HG03025 (cell line): Measurements from ENCODE around the gene MYBPHL.

Source experiments
- ATAC-seq: cut with Tn5 transposase; IDR thresholded peaks from one replicate; pipeline ENCODE4 v1.9.1; 2021; ENCODE audit warnings: mild to moderate bottlenecking, moderate library complexity; ENCODE audit not compliant: unreplicated experiment, low FRiP score

The MYBPHL gene

DNA sequence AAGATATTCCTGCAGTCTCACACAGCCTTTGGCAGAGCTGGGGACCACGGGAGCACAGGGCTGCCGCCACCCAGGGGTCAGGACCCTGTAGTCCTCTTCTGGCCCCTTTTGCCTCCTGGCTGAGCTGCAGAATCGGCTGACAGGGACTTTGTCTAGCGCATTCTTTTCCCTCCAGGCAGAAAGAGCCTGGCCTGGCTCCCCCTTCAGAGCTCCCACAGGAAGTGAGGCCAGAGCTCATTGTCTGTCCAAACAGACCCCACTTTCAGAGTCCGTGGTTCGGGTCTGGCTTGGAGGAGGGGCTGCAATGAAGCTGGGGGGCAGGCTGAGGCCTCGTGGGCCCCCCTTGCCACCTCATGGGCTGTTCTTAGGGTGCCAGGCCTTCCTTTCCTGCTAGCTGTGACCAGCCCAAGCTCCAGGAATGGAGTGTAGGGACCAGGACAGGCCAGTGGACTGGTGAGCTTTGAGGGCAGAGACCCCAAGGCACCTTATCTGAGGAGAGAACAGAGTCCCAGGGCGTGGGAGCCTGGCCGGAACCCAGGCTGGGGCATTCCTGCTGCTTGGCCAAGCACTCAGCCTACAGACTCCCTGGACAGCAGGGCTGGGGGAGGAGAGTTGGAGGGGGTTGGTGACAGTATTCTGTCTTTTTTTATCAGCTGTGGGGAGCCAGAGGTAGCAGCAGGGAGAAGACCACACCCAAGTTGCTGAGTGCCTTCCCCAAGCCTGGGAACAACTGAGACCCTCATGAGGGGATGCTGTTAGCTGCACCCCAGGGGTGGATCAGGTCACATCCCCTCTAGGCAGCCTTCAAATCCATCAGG, 52.8 kb downstream of the MYBPHL start:
- ATAC-seq, result no peak

DNA sequence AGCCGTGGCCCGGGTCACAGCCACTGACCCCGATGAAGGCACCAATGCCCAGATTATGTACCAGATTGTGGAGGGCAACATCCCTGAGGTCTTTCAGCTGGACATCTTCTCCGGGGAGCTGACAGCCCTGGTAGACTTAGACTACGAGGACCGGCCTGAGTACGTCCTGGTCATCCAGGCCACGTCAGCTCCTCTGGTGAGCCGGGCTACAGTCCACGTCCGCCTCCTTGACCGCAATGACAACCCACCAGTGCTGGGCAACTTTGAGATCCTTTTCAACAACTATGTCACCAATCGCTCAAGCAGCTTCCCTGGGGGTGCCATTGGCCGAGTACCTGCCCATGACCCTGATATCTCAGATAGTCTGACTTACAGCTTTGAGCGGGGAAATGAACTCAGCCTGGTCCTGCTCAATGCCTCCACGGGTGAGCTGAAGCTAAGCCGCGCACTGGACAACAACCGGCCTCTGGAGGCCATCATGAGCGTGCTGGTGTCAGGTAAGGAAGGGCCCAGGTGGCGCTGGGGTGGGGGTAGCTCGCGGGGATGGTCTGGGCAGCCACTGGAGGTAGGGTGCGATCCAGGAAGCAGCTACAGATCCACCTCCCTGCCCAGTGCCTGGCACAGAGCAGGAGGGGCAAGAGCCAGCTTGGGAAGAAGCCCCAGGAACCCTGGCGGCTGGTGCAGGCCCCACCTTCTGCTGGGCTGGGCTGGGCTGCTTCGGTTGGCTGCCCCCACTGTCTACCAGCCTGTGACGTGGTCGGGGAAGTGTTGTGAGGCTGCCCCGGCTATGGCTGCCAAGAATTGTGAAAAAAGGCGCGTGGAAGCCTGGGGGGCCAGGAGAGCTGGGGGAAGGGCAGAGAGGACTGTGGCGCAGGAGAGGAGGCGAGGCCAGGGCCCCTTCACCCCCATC, 53.7 kb downstream of the MYBPHL start:
- no peak for ATAC-seq

DNA sequence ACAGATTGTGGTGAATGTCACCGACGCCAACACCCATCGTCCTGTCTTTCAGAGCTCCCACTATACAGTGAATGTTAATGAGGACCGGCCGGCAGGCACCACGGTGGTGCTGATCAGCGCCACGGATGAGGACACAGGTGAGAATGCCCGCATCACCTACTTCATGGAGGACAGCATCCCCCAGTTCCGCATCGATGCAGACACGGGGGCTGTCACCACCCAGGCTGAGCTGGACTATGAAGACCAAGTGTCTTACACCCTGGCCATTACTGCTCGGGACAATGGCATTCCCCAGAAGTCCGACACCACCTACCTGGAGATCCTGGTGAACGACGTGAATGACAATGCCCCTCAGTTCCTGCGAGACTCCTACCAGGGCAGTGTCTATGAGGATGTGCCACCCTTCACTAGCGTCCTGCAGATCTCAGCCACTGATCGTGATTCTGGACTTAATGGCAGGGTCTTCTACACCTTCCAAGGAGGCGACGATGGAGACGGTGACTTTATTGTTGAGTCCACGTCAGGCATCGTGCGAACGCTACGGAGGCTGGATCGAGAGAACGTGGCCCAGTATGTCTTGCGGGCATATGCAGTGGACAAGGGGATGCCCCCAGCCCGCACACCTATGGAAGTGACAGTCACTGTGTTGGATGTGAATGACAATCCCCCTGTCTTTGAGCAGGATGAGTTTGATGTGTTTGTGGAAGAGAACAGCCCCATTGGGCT, 54.5 kb downstream of the MYBPHL start:
- ATAC-seq, result no peak

DNA sequence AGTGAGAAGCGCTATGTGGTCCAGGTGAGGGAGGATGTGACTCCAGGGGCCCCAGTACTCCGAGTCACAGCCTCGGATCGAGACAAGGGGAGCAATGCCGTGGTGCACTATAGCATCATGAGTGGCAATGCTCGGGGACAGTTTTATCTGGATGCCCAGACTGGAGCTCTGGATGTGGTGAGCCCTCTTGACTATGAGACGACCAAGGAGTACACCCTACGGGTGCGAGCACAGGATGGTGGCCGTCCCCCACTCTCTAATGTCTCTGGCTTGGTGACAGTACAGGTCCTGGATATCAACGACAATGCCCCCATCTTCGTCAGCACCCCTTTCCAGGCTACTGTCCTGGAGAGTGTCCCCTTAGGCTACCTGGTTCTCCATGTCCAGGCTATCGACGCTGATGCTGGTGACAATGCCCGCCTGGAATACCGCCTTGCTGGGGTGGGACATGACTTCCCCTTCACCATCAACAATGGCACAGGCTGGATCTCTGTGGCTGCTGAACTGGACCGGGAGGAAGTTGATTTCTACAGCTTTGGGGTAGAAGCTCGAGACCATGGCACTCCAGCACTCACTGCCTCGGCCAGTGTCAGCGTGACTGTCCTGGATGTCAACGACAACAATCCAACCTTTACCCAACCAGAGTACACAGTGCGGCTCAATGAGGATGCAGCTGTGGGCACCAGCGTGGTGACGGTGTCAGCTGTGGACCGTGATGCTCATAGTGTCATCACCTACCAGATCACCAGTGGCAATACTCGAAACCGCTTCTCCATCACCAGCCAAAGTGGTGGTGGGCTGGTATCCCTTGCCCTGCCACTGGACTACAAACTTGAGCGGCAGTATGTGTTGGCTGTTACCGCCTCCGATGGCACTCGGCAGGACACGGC, 55.3 kb downstream of the MYBPHL start:
- no peak for ATAC-seq

DNA sequence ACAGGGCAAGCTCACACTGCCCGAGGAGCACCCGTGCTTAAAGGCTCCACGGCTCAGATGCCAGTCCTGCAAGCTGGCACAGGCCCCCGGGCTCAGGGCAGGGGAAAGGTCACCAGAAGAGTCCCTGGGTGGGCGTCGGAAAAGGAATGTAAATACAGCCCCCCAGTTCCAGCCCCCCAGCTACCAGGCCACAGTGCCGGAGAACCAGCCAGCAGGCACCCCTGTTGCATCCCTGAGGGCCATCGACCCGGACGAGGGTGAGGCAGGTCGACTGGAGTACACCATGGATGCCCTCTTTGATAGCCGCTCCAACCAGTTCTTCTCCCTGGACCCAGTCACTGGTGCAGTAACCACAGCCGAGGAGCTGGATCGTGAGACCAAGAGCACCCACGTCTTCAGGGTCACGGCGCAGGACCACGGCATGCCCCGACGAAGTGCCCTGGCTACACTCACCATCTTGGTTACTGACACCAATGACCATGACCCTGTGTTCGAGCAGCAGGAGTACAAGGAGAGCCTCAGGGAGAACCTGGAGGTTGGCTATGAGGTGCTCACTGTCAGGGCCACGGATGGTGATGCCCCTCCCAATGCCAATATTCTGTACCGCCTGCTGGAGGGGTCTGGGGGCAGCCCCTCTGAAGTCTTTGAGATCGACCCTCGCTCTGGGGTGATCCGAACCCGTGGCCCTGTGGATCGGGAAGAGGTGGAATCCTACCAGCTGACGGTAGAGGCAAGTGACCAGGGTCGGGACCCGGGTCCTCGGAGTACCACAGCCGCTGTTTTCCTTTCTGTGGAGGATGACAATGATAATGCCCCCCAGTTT, 56.1 kb downstream of the MYBPHL start:
- no peak for ATAC-seq

DNA sequence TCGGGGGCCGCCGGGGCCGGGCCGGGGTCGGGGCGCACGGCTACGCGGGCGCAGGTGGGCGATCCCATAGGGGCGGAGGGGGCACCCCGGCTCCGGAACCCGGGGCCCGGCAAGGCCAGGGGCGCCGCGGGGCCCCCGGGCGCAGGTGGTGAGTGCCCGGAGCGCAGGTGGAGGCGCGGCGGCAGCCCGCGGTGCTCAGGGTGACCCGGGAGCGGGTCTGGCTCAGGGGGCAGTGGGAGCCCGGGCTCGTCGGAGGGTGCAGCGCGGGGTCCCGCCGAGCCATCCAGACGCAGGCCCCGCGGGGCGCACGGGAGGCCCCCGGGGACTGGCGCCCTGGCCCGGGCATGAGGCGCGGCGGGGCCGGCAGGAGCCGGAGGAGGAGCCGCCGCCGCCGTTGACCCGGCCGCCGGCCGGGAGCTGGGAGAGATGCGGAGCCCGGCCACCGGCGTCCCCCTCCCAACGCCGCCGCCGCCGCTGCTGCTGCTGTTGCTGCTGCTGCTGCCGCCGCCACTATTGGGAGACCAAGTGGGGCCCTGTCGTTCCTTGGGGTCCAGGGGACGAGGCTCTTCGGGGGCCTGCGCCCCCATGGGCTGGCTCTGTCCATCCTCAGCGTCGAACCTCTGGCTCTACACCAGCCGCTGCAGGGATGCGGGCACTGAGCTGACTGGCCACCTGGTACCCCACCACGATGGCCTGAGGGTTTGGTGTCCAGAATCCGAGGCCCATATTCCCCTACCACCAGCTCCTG, 57.0 kb downstream of the MYBPHL start:
- ATAC-seq, result no peak

DNA sequence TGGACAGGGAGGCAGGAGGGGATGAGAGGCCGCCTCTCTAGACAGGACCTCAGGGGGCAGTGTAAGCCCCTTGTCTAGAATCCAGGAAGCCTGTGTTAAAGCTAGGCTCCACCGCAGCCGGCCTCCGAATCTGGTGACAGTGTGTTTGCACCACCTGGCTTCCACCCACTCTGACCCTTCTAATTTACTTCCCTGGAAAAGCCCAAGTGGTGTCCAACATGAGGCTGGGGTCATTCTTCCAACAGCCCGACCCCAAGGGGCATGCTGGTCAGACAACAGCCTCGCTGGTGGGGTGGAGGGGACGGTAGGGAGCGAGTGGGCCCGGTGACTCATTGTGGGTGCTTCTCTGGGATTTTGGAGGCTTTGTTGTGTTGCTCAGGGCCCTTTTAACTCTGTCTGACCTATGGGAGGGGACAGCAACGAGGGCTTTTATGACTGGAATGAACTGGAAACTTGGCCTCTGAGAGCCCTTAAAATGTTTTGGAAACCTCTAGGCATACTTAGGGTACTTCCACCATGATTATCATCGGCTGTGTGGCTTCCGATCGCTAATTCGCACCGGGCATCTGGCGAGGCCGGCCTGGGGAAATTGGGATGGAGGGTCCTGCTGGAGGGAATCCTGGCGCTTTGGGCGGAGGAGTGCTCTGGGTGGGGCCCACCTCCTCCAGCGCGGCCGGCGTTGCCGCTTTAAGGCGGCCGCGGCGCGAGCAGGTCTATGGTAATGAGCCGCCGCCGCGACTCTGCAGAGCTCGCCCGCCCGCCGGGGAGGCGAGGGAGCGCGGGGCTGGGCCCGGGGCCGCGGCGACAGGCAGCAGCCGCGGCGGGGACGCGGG, 57.8 kb downstream of the MYBPHL start, which contains the start of gene CELSR2:
Gene CELSR2, plus strand, starts transcription at position 743 of the 833 bp plus-strand sequence. CDS start 541 bp downstream, outside the sequence.
- ATAC-seq, result peak; percentile 53

DNA sequence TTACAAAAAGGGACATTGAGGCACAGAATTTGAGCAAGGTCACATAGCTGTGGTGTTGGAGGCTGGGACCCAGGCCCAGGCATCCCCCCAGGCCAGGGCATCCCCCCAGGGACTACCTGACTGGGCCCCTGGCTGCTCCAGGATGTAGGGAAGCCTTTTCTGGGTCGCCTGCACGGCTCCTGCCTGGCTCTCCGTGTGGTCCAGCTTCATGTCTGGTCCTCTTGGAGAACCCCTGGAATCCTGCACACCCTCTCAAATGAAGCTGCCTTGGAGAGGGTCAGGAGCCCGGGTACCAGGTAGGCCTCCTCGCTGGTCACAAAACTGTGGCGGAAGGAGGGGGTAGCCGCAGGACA, 58.4 kb downstream of the MYBPHL start:
- ATAC-seq, result no peak

DNA sequence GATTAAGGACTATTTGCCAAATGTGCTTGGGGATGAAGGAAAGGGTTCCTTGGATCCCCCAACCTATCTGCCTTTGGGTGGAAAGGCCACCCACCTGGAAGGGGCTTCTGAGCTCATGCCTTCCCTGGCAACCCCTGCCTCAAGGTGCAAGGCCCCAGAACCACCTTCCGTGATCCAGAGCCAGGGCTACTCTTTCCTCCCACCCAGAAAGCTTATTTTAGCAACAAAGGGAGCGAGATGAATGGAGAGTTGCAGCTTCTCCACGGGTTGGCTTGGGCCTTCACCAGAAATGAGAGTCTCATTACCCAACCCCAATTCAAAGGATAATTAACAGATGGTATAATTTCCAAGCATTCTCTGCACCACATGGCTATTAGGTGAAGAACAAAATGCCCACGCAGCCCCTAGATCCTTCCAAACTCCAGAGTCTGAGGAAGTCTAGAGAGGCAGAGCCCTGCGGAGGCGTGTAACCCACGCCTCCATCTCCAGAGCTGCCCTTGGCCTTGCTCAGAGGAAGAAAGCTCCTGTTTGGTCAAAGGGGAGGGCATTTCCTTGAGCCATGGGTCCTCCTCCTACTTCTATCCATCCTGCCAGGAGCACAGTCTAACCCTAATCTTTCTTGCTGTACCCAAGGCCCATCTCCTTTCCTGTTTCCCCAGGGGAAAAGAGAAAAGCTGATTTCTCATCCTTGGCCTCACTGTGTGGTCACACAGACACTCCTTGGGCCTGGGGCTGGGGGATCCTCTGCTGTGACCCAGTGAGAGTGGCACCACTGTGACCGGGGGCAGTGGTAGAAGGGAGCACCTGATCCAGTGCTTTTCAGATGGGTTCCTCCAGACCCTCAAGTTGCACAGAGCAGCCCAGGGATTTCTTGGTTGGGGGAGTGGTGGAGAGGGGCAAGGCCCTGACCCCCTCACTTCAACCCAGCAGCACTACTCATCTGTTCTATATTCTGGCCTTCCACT, 59.1 kb downstream of the MYBPHL start:
- no peak for ATAC-seq

DNA sequence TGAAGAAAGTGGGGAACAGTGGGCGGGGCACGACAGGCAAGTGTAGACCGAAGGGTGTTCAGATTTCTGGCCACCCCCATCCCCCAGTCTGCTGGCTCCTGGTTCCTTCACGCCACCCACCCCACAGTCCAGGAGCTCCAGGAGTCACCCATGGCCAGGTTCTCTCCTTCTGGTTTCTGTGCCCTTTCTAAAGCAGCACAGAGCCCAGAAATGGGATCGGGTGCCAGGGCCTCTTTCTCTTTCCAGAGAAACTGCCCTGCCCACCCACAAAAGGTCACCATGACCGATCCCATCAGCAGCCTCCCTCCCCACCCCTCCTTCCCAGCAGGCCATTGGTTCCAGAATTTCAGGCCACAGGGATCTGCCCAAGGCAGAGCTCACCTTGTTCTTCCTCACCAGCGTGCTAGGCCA, 60.7 kb downstream of the MYBPHL start:
- ATAC-seq, result no peak

DNA sequence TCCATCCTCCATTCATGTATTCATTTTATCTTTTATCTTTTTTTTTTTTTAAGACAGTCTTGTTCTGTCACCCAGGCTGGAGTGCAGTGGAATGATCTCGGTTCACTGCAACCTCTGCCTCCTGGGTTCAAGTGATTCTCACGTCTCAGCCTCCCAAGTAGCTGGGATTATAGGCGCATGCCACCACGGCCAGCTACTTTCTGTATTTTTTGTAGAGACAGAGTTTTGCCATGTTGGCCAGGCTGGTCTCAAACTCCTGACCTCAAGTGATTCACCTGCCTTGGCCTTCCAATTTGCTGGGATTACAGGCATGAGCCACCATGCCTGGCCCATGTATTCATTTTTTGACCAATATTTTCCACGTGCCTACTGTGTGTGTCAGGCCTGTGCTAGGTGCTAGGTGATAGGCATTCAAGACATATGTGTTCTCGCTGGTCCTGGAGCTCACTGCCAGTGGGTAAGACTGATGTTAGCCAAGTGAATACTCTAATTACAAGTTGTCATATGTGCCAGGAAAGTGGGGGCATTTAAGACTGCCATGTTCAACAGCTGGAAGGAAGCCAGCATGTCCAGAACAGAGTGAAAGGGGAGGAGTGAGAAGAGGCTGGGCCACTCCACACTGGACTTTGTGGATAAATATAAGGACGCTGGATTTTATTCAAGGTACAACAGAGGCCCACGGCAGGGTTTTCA, 62.8 kb downstream of the MYBPHL start:
- no peak for ATAC-seq

DNA sequence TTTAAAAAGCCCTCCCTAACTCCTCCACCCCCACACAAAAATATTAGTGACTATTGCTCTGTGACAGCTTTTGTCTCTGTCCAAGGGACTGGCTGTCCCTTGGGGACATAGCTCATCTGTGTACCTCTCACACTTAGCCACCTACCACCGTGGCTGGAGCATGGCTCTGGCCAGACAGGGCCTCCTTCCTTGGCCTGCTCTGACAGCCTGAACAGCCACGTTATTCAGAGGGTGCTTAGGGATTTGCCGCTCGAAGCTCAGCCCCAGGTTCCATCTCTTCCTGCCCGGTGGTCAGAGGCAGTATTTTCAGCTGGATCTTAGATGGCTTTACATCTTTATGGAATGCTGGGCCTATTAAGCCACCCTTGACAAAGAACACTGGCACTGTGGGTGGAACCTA, 63.6 kb downstream of the MYBPHL start:
- no peak for ATAC-seq

DNA sequence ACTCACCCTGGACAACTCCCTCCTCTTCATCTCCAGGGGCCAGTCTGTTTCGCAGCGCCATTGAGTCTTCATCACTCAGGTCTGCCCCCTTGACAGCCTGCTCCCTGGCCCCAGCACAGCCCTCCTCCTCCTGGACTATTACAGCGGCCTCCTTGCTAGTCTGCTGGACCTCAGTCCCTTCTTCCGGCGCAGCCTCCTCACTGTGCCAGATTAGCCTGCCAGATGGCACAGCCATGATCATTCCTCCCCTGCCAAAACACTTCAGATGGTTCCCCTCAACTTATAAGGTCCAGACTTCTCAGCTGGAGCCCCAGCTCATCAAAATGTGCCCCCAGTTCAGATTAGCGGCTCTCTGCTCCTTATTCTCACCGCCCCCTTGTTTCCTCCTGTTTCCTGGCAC, 64.4 kb downstream of the MYBPHL start:
- no peak for ATAC-seq
